HCT116 (cell line): ENCODE results near the gene EHD4. TPM values are rescaled to one million over a fixed set of nuclear protein-coding genes. Genes with fewer than 3 reads are reported as not detected.
A peak's percentile ranks its signal among the peaks of the same experiment; 100 is the strongest.

Experiments
- ATAC-seq: fragments of 200-7000 bp; cut with Tn5 transposase; 2 replicates; pipeline ENCODE4 v1.9.1; 2020; ENCODE audit warnings: mild to moderate bottlenecking, moderate library complexity
- BruUV-seq: library from RNA; stranded (reverse); fragments of 400-500 nt; replicated peaks from 2 replicates; lab custom pipeline; 2021; lab: Mats Ljungman, UMichigan
- CTCF ChIA-PET: fragments of 300-600 bp; sonication (Branson Sonifier 250); formaldehyde crosslinking; loops from one replicate; lab custom pipeline; 2021; ENCODE audit warnings: antibody characterized with exemption; lab: Charles Lee
- POLR2A ChIA-PET: fragments of 300-600, 350-600 bp; sonication (Branson Sonifier 250); formaldehyde crosslinking; loops from one replicate; lab custom pipeline; 2021; ENCODE audit warnings: antibody characterized with exemption; lab: Charles Lee
- RAD21 ChIA-PET, 2 experiments: fragments of 300-600 bp; sonication (Branson Sonifier 250); formaldehyde crosslinking; loops; one replicate each; lab custom pipeline; 2023; ENCODE audit warnings: low total read pairs in 2 of 2; ENCODE audit not compliant: uncharacterized antibody in 2 of 2, unreplicated experiment in 2 of 2, low non-redundant PET in 1 of 2; lab: Charles Lee
- DNase-seq: peaks from one replicate; pipeline ENCODE4 v3.0.0-alpha.2; 2010; ENCODE audit warnings: low read depth, low spot score
- H2AFZ ChIP-seq: fragments of 200-600 bp; shearing (Covaris generic), sonication (generic); 2 replicates; pipeline ENCODE4 v1.6.1; 2017; ENCODE audit warnings: low read depth, mixed run types, mixed read lengths, antibody characterized with exemption, low read length; ENCODE audit not compliant: poor library complexity, severe bottlenecking
- H3K27ac ChIP-seq: 2 replicates; pipeline ENCODE4 v1.5.1; 2012; ENCODE audit warnings: low read depth, low read length
- H3K27me3 ChIP-seq: fragments of 200-600 bp; sonication (generic); 2 replicates; pipeline ENCODE4 v1.6.1; 2016; ENCODE audit warnings: mixed run types, low read length, mixed read lengths; ENCODE audit not compliant: insufficient read depth
- H3K36me3 ChIP-seq, 2 experiments: fragments of 200-500 bp in 1 of 2; fragments of 200-600 bp in 1 of 2; sonication (Bioruptor generic) in 1 of 2; sonication (generic) in 1 of 2; 2 replicates each; pipeline versions ENCODE4 v1.5.1 to v1.6.1; 2014 to 2016; ENCODE audit warnings: low read length in 2 of 2, inconsistent platforms in 1 of 2, mixed read lengths in 1 of 2, mixed run types in 1 of 2; ENCODE audit not compliant: insufficient read depth in 2 of 2, control insufficient read depth in 1 of 2
- H3K4me1 ChIP-seq, 2 experiments: fragments of 200-600 bp in 1 of 2; sonication (generic) in 1 of 2; 2 replicates each; pipeline versions ENCODE4 v1.5.1 to v1.6.1; 2012 to 2017; ENCODE audit warnings: low read length in 2 of 2, inconsistent platforms in 1 of 2, mild to moderate bottlenecking in 1 of 2, mixed read lengths in 1 of 2, mixed run types in 1 of 2, moderate library complexity in 1 of 2; ENCODE audit not compliant: insufficient read depth in 2 of 2, control insufficient read depth in 1 of 2
- H3K4me2 ChIP-seq: fragments of 200-600 bp; sonication (generic); 2 replicates; pipeline ENCODE4 v1.6.1; 2017; ENCODE audit warnings: mixed run types, low read length, mixed read lengths
- H3K4me3 ChIP-seq, 2 experiments: fragments of 200-600 bp in 1 of 2; sonication (generic) in 1 of 2; replicated peaks in 1 of 2; 2 replicates each; pipeline ENCODE4 v1.5.1; 2011 to 2016; ENCODE audit warnings: low read length in 2 of 2, control low read depth in 1 of 2, low read depth in 1 of 2, mild to moderate bottlenecking in 1 of 2, mixed read lengths in 1 of 2, mixed run types in 1 of 2
- H3K79me2 ChIP-seq: fragments of 200-600 bp; sonication (generic); 2 replicates; pipeline ENCODE4 v1.6.1; 2017; ENCODE audit warnings: mild to moderate bottlenecking, mixed run types, low read length, moderate library complexity, mixed read lengths; ENCODE audit not compliant: insufficient read depth
- H3K9ac ChIP-seq: fragments of 200-600 bp; sonication (generic); 2 replicates; pipeline ENCODE4 v1.6.1; 2016; ENCODE audit warnings: low read length, mixed read lengths
- H3K9me2 ChIP-seq: fragments of 200-600 bp; sonication (generic), shearing (Covaris generic); 2 replicates; pipeline ENCODE4 v1.6.1; 2017; ENCODE audit warnings: mixed run types, mild to moderate bottlenecking, moderate library complexity; ENCODE audit not compliant: insufficient read depth
- H3K9me3 ChIP-seq, 2 experiments: fragments of 200-500 bp in 1 of 2; fragments of 200-600 bp in 1 of 2; sonication (Bioruptor generic) in 1 of 2; sonication (generic) in 1 of 2; 2 replicates each; pipeline ENCODE4 v1.6.1; 2014 to 2017; ENCODE audit warnings: low read length in 2 of 2, mixed read lengths in 2 of 2, inconsistent platforms in 1 of 2, low read depth in 1 of 2, mild to moderate bottlenecking in 1 of 2, mixed run types in 1 of 2, moderate library complexity in 1 of 2; ENCODE audit not compliant: control insufficient read depth in 1 of 2, insufficient read depth in 1 of 2
- H4K20me1 ChIP-seq: fragments of 200-600 bp; sonication (generic), shearing (Covaris generic); 2 replicates; pipeline ENCODE4 v1.6.1; 2017; ENCODE audit warnings: mixed run types, mild to moderate bottlenecking, moderate library complexity; ENCODE audit not compliant: insufficient read depth
- CBX3 ChIP-seq: IDR thresholded peaks from 2 replicates; pipeline ENCODE4 v1.6.1; 2012; ENCODE audit warnings: low read depth
- CEBPB ChIP-seq: IDR thresholded peaks from 2 replicates; pipeline ENCODE4 v1.6.1; 2012; ENCODE audit warnings: low read depth
- EGR1 ChIP-seq: IDR thresholded peaks from 2 replicates; pipeline ENCODE4 v1.6.1; 2012; ENCODE audit warnings: low read depth
- EZH2phosphoT487 ChIP-seq: fragments of 200-600 bp; IDR thresholded peaks from 2 replicates; pipeline ENCODE4 v1.6.1; 2018; ENCODE audit warnings: antibody characterized with exemption, borderline replicate concordance
- FOSL1 ChIP-seq: IDR thresholded peaks from 2 replicates; pipeline ENCODE4 v1.6.1; 2012; ENCODE audit warnings: low read depth
- JUND ChIP-seq: IDR thresholded peaks from 2 replicates; pipeline ENCODE4 v1.6.1; 2012
- POLR2AphosphoS5 ChIP-seq: IDR thresholded peaks from 2 replicates; pipeline ENCODE4 v1.6.1; 2011; ENCODE audit warnings: mild to moderate bottlenecking, low read depth, low read length, moderate library complexity
- SIN3A ChIP-seq: IDR thresholded peaks from 2 replicates; pipeline ENCODE4 v1.6.1; 2012; ENCODE audit warnings: low read depth
- SP1 ChIP-seq: IDR thresholded peaks from 2 replicates; pipeline ENCODE4 v1.6.1; 2012; ENCODE audit warnings: low read depth
- TCF7L2 ChIP-seq: IDR thresholded peaks from 2 replicates; pipeline ENCODE4 v1.7.0; 2011; ENCODE audit warnings: borderline replicate concordance, inconsistent platforms; ENCODE audit not compliant: insufficient read depth, insufficient read length; ENCODE audit errors: extremely low read depth
- YY1 ChIP-seq: IDR thresholded peaks from 2 replicates; pipeline ENCODE4 v1.6.1; 2011; ENCODE audit warnings: low read length, low read depth, moderate library complexity, mild to moderate bottlenecking; ENCODE audit not compliant: insufficient replicate concordance; ENCODE audit errors: extremely low read depth
- ZFX ChIP-seq: fragments of 450-650 bp; IDR thresholded peaks from 2 replicates; pipeline ENCODE4 v1.6.1; 2017
- intact Hi-C: fragments of 100-400 bp; cut with micrococcal nuclease; formaldehyde crosslinking; loops from 2 replicates; pipeline ENCODE4 v1.10.0; 2022
- total RNA-seq: library from RNA; stranded (reverse); gene quantifications from one replicate; pipeline ENCODE4 v1.2.1, GENCODE V29; 2021; ENCODE audit not compliant: unreplicated experiment
- TF ChIP-seq, protein P1 (sequence below): IDR thresholded peaks from 2 replicates; pipeline ENCODE4 v1.6.1; 2012
- TF ChIP-seq, protein P2 (sequence below): IDR thresholded peaks from 2 replicates; pipeline ENCODE4 v1.6.1; 2012; ENCODE audit warnings: low read depth
- TF ChIP-seq, protein P3 (sequence below): IDR thresholded peaks from 2 replicates; pipeline ENCODE4 v1.6.1; 2011; ENCODE audit warnings: mild to moderate bottlenecking, low read length, moderate library complexity; ENCODE audit not compliant: insufficient replicate concordance; ENCODE audit errors: extremely low read depth
- TF ChIP-seq, protein P4 (sequence below), 3 experiments: fragments of 200-600 bp in 1 of 3; sonication (generic) in 1 of 3; IDR thresholded peaks in 2 of 3; conservative IDR thresholded peaks in 1 of 3; 2 replicates each; pipeline ENCODE4 v1.5.1; 2012 to 2017; ENCODE audit warnings: low read depth in 2 of 3, low read length in 2 of 3, antibody characterized with exemption in 1 of 3, borderline replicate concordance in 1 of 3, control low read depth in 1 of 3, mild to moderate bottlenecking in 1 of 3, mixed read lengths in 1 of 3, mixed run types in 1 of 3, moderate library complexity in 1 of 3; ENCODE audit not compliant: insufficient read depth in 1 of 3

Gene EHD4
- total RNA-seq, 1 experiment from 2014 or later: 28.0 TPM

DNA sequence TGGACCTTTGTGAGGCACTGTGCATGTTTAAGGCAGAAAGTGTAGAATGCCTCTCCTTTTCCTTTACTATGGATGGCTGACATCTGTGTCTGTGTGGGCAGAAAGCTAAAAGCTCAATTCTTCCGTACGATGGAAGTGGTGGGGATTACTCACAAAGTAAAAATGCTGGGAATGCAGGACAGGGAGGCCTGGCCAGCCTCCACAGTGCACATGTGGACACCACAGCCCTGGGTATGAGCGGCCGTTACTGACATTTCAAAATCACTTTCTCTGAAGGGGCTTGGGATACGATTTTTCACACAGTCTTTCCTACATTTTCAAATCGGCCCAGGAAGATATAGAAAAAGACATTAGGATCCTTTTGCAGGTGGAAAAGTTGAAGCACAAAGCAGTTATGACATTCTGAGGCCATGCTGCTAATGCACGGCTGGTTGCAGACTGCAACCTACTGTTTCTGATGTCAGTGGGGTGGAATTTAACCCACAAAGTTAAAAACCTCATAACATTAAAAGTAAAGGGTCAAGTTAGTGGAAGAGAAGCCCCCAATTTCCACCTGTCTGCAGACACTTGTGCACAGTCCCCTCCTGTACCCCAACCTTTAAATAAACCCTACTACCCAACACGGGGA, 27.9 kb downstream of the EHD4 start:
- H3K9ac ChIP-seq: peak overlapping the region; percentile 53
- ATAC-seq (peak; percentile 60), DNase-seq (peak; percentile 37)
- BruUV-seq: no TSS peak
- H3K79me2 ChIP-seq: peaks cover 54% of the 10 kb centered on the region
- H3K27ac ChIP-seq: peak overlapping the region; percentile 43; the same call in 1 of the 2 replicates
- no peaks in the 10 kb centered on the region for H3K9me2 ChIP-seq
- ChIA-PET CTCF (no interaction called here), POLR2A (interaction anchor here (1.7 kb wide), 1 partner anchor 28 kb away, joined by 7 read pairs; the partner anchor contains the start of gene EHD4), RAD21 (no interaction called here)
- no peak overlapping the region for H2AFZ ChIP-seq
- peaks cover 40 to 87% of the 10 kb centered on the region in 2 experiments for H3K4me1 ChIP-seq
- H4K20me1 ChIP-seq: no peaks in the 10 kb centered on the region
- TF ChIP-seq CEBPB (peak; percentile 40; the same call in 1 of the 2 replicates), ZFX (no peak), JUND (peak; percentile 81), EGR1 (peak; percentile 34; the same call in 1 of the 2 replicates), YY1 (peak; percentile 6), EZH2phosphoT487 (no peak), POLR2AphosphoS5 (peak; percentile 40; the same call in 1 of the 2 replicates), SP1 (peak; percentile 72), TCF7L2 (no peak), FOSL1 (peak; percentile 83), CBX3 (peak; percentile 70; the same call in 1 of the 2 replicates), SIN3A (peak; percentile 89; the same call in 1 of the 2 replicates)
- TF ChIP-seq, protein P1, sequence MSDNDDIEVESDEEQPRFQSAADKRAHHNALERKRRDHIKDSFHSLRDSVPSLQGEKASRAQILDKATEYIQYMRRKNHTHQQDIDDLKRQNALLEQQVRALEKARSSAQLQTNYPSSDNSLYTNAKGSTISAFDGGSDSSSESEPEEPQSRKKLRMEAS: peak; percentile 92
- TF ChIP-seq, protein P2, sequence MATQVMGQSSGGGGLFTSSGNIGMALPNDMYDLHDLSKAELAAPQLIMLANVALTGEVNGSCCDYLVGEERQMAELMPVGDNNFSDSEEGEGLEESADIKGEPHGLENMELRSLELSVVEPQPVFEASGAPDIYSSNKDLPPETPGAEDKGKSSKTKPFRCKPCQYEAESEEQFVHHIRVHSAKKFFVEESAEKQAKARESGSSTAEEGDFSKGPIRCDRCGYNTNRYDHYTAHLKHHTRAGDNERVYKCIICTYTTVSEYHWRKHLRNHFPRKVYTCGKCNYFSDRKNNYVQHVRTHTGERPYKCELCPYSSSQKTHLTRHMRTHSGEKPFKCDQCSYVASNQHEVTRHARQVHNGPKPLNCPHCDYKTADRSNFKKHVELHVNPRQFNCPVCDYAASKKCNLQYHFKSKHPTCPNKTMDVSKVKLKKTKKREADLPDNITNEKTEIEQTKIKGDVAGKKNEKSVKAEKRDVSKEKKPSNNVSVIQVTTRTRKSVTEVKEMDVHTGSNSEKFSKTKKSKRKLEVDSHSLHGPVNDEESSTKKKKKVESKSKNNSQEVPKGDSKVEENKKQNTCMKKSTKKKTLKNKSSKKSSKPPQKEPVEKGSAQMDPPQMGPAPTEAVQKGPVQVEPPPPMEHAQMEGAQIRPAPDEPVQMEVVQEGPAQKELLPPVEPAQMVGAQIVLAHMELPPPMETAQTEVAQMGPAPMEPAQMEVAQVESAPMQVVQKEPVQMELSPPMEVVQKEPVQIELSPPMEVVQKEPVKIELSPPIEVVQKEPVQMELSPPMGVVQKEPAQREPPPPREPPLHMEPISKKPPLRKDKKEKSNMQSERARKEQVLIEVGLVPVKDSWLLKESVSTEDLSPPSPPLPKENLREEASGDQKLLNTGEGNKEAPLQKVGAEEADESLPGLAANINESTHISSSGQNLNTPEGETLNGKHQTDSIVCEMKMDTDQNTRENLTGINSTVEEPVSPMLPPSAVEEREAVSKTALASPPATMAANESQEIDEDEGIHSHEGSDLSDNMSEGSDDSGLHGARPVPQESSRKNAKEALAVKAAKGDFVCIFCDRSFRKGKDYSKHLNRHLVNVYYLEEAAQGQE: no peak
- TF ChIP-seq, protein P3, sequence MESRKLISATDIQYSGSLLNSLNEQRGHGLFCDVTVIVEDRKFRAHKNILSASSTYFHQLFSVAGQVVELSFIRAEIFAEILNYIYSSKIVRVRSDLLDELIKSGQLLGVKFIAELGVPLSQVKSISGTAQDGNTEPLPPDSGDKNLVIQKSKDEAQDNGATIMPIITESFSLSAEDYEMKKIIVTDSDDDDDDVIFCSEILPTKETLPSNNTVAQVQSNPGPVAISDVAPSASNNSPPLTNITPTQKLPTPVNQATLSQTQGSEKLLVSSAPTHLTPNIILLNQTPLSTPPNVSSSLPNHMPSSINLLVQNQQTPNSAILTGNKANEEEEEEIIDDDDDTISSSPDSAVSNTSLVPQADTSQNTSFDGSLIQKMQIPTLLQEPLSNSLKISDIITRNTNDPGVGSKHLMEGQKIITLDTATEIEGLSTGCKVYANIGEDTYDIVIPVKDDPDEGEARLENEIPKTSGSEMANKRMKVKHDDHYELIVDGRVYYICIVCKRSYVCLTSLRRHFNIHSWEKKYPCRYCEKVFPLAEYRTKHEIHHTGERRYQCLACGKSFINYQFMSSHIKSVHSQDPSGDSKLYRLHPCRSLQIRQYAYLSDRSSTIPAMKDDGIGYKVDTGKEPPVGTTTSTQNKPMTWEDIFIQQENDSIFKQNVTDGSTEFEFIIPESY: no peak
- TF ChIP-seq, protein P4, sequence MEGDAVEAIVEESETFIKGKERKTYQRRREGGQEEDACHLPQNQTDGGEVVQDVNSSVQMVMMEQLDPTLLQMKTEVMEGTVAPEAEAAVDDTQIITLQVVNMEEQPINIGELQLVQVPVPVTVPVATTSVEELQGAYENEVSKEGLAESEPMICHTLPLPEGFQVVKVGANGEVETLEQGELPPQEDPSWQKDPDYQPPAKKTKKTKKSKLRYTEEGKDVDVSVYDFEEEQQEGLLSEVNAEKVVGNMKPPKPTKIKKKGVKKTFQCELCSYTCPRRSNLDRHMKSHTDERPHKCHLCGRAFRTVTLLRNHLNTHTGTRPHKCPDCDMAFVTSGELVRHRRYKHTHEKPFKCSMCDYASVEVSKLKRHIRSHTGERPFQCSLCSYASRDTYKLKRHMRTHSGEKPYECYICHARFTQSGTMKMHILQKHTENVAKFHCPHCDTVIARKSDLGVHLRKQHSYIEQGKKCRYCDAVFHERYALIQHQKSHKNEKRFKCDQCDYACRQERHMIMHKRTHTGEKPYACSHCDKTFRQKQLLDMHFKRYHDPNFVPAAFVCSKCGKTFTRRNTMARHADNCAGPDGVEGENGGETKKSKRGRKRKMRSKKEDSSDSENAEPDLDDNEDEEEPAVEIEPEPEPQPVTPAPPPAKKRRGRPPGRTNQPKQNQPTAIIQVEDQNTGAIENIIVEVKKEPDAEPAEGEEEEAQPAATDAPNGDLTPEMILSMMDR (IDR thresholded peaks at IDR 0.05 in 2 of 3, conservative IDR thresholded peaks at IDR 0.05 in 1 of 3; ENCODE audit: borderline replicate concordance in 1 of 3, insufficient read depth in 1 of 3, low read depth in 2 of 3, low read length in 2 of 3): no peak
- peak overlapping the region; percentile 79 for H3K4me2 ChIP-seq
- peak overlapping the region in 1 of 2 experiments; percentile 31; a peak in 3 of 4 replicates for H3K4me3 ChIP-seq
- no peaks in the 10 kb centered on the region for H3K27me3 ChIP-seq
- no peaks in the 10 kb centered on the region for H3K9me3 ChIP-seq
- peaks cover 0 to 7% of the 10 kb centered on the region in 2 experiments; a peak in 1 of 4 replicates for H3K36me3 ChIP-seq
- intact Hi-C loops: no loop called here
